T-helper 1 cell treated with Interleukin-12 subunit alpha and Interleukin-12 subunit beta and Interleukin-4 antibody, amounts not matched to agents 30 μg/mL and 1 μg/mL, for 36 hours (primary cell): ENCODE data around the gene FH.

Experiments used
- H3K27ac Mint-ChIP-seq: one replicate; pipeline ENCODE4 v1.8.0; 2021; ENCODE audit warnings: mild to moderate bottlenecking, mixed read lengths
- H3K27me3 Mint-ChIP-seq: one replicate; pipeline ENCODE4 v1.8.0; 2021; ENCODE audit warnings: low read depth, mixed read lengths
- H3K36me3 Mint-ChIP-seq: one replicate; pipeline ENCODE4 v1.8.0; 2021; ENCODE audit warnings: low read depth, mixed read lengths
- H3K4me1 Mint-ChIP-seq: one replicate; pipeline ENCODE4 v1.8.0; 2021; ENCODE audit warnings: low read depth, mixed read lengths
- H3K4me3 Mint-ChIP-seq: one replicate; pipeline ENCODE4 v1.8.0; 2021; ENCODE audit warnings: mild to moderate bottlenecking, moderate library complexity, mixed read lengths
- H3K9me3 Mint-ChIP-seq: one replicate; pipeline ENCODE4 v1.8.0; 2021; ENCODE audit warnings: mixed read lengths

FH gene

GRCh38 chr1:241519308-241520079 lies at the start of gene FH:
Gene FH (minus strand): TSS chr1:241519755. CDS start chr1:241519722, 33 bp downstream.
- peaks cover 29% of the 10 kb centered on the region for H3K27me3 Mint-ChIP-seq
- H3K36me3 Mint-ChIP-seq: peaks cover 8% of the 10 kb centered on the region
- H3K9me3 Mint-ChIP-seq: no peaks in the 10 kb centered on the region
- peak within 1 kb of the TSS; percentile 82 for H3K4me3 Mint-ChIP-seq
- peak within 1 kb of the TSS; percentile 82 for H3K27ac Mint-ChIP-seq
- peaks cover 16% of the 10 kb centered on the region for H3K4me1 Mint-ChIP-seq

- H3K27me3 Mint-ChIP-seq: peaks cover 3% of the 10 kb centered on the region
- no peaks in the 10 kb centered on the region for H3K9me3 Mint-ChIP-seq
- H3K27ac Mint-ChIP-seq: no peak overlapping the region
- no peak overlapping the region for H3K4me3 Mint-ChIP-seq
- H3K36me3 Mint-ChIP-seq: no peaks in the 10 kb centered on the region
- H3K4me1 Mint-ChIP-seq: no peaks in the 10 kb centered on the region
These were observed 41.3 kb upstream of the FH start for GRCh38 chr1:241560849-241561187.

- no peaks in the 10 kb centered on the region for H3K9me3 Mint-ChIP-seq
- H3K4me3 Mint-ChIP-seq: no peak overlapping the region
- no peaks in the 10 kb centered on the region for H3K4me1 Mint-ChIP-seq
- H3K27ac Mint-ChIP-seq: no peak overlapping the region
- H3K27me3 Mint-ChIP-seq: peaks cover 3% of the 10 kb centered on the region
- no peaks in the 10 kb centered on the region for H3K36me3 Mint-ChIP-seq
These were observed 40.7 kb upstream of the FH start for GRCh38 chr1:241560146-241560848.

GRCh38 chr1:241557551-241558193 lies 38.1 kb upstream of the FH start:
- H3K4me1 Mint-ChIP-seq: peaks cover 3% of the 10 kb centered on the region
- no peak overlapping the region for H3K27ac Mint-ChIP-seq
- H3K4me3 Mint-ChIP-seq: no peak overlapping the region
- H3K27me3 Mint-ChIP-seq: peaks cover 3% of the 10 kb centered on the region
- no peaks in the 10 kb centered on the region for H3K9me3 Mint-ChIP-seq
- H3K36me3 Mint-ChIP-seq: no peaks in the 10 kb centered on the region

- Mint-ChIP-seq H3K36me3 (no peaks in the 10 kb centered on the region), H3K4me1 (peaks cover 6% of the 10 kb centered on the region), H3K27me3 (peaks cover 3% of the 10 kb centered on the region), H3K9me3 (no peaks in the 10 kb centered on the region), H3K27ac (no peak overlapping the region), H3K4me3 (no peak overlapping the region)
These were observed 37.5 kb upstream of the FH start for GRCh38 chr1:241557031-241557430.

- Mint-ChIP-seq H3K27me3 (no peaks in the 10 kb centered on the region), H3K4me3 (no peak overlapping the region), H3K9me3 (no peaks in the 10 kb centered on the region), H3K36me3 (peaks cover 3% of the 10 kb centered on the region), H3K27ac (no peak overlapping the region), H3K4me1 (peaks cover 19% of the 10 kb centered on the region)
These were observed 36.0 kb upstream of the FH start for GRCh38 chr1:241555526-241555925.

- Mint-ChIP-seq H3K36me3 (peaks cover 3% of the 10 kb centered on the region), H3K4me3 (no peak overlapping the region), H3K27me3 (no peaks in the 10 kb centered on the region), H3K9me3 (no peaks in the 10 kb centered on the region), H3K4me1 (peaks cover 19% of the 10 kb centered on the region), H3K27ac (no peak overlapping the region)
These were observed 34.5 kb upstream of the FH start for GRCh38 chr1:241553886-241554592.

GRCh38 chr1:241551759-241552638 lies 32.4 kb upstream of the FH start:
- peak overlapping the region; percentile 87 for H3K27ac Mint-ChIP-seq
- peaks cover 4% of the 10 kb centered on the region for H3K36me3 Mint-ChIP-seq
- H3K9me3 Mint-ChIP-seq: no peaks in the 10 kb centered on the region
- peak overlapping the region; percentile 88 for H3K4me3 Mint-ChIP-seq
- H3K4me1 Mint-ChIP-seq: peaks cover 19% of the 10 kb centered on the region
- H3K27me3 Mint-ChIP-seq: peaks cover 3% of the 10 kb centered on the region

- Mint-ChIP-seq H3K4me3 (no peak overlapping the region), H3K9me3 (no peaks in the 10 kb centered on the region), H3K27ac (no peak overlapping the region), H3K36me3 (peaks cover 4% of the 10 kb centered on the region), H3K27me3 (peaks cover 3% of the 10 kb centered on the region), H3K4me1 (peaks cover 19% of the 10 kb centered on the region)
These were observed 30.8 kb upstream of the FH start for GRCh38 chr1:241550318-241550717.

- Mint-ChIP-seq H3K36me3 (peaks cover 4% of the 10 kb centered on the region), H3K27ac (no peak overlapping the region), H3K27me3 (peaks cover 3% of the 10 kb centered on the region), H3K4me1 (peaks cover 17% of the 10 kb centered on the region), H3K9me3 (no peaks in the 10 kb centered on the region), H3K4me3 (no peak overlapping the region)
These were observed 28.5 kb upstream of the FH start for GRCh38 chr1:241548008-241548407.

- H3K36me3 Mint-ChIP-seq: no peaks in the 10 kb centered on the region
- no peak overlapping the region for H3K4me3 Mint-ChIP-seq
- no peak overlapping the region for H3K27ac Mint-ChIP-seq
- no peaks in the 10 kb centered on the region for H3K4me1 Mint-ChIP-seq
- H3K27me3 Mint-ChIP-seq: peaks cover 3% of the 10 kb centered on the region
- no peaks in the 10 kb centered on the region for H3K9me3 Mint-ChIP-seq
These were observed 22.8 kb upstream of the FH start for GRCh38 chr1:241542199-241542907.

GRCh38 chr1:241536969-241537368 lies 17.4 kb upstream of the FH start:
- Mint-ChIP-seq H3K27me3 (peaks cover 13% of the 10 kb centered on the region), H3K9me3 (no peaks in the 10 kb centered on the region), H3K4me1 (peaks cover 3% of the 10 kb centered on the region), H3K36me3 (no peaks in the 10 kb centered on the region), H3K27ac (no peak overlapping the region), H3K4me3 (no peak overlapping the region)

- H3K27me3 Mint-ChIP-seq: peaks cover 13% of the 10 kb centered on the region
- H3K36me3 Mint-ChIP-seq: no peaks in the 10 kb centered on the region
- H3K27ac Mint-ChIP-seq: no peak overlapping the region
- no peak overlapping the region for H3K4me3 Mint-ChIP-seq
- peaks cover 8% of the 10 kb centered on the region for H3K4me1 Mint-ChIP-seq
- no peaks in the 10 kb centered on the region for H3K9me3 Mint-ChIP-seq
These were observed 16.7 kb upstream of the FH start for GRCh38 chr1:241536304-241536703.
